Adipose tissue (tissue), 3 donors: ENCODE data around the gene CYP24A1. TPM values are rescaled to one million over a fixed set of nuclear protein-coding genes. Genes with fewer than 3 reads are reported as not detected.

Source experiments
- H3K27ac ChIP-seq: one replicate; pipeline ENCODE4 v1.5.1; 2013; ENCODE audit warnings: low read depth, low read length
- WGBS, 3 donors: extraction: QIAGEN DNeasy Blood & Tissue Kit; methylation state at CpG; one replicate each; pipeline ENCODE4 v1.1.7; 2013; 5-methylcytosine and 5-hydroxymethylcytosine counted together
- polyA plus RNA-seq, 3 donors: library from polyadenylated mRNA; stranded (reverse); fragments of 200-250 nt; gene quantifications; one replicate each; pipeline ENCODE4 v1.2.3, GENCODE V29; 2013
- donor health status: healthy with polysubstance abuse.
- donor health status: Bipolar disorder and iron deficiency.
- donor health status: healthy.

The CYP24A1 gene
- polyA plus RNA-seq, 3 donors, result 1.5 TPM; not detected in 2

DNA sequence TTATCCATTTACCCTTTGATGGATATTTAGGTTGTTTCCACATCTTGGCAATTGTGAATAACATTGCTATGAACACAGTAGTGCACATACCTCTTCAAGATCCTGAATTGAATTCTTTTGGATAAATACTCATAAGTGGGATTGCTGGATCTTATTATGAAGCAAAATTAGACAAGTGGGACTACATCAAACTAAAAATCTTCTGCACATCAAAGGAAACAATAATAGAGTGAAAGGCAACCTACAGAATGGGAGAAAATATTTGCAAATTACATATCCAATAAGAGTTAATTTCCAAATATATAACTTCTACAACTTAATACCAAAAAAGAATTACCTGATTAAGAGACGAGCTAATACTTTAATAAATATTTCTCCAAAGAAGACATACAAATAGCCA, 65.0 kb downstream of the CYP24A1 start:
- 85 to 95% (median 94%) methylated on average over 1 of the region's 1 CpG for WGBS, 3 donors
- H3K27ac ChIP-seq, result no peak overlapping the region

DNA sequence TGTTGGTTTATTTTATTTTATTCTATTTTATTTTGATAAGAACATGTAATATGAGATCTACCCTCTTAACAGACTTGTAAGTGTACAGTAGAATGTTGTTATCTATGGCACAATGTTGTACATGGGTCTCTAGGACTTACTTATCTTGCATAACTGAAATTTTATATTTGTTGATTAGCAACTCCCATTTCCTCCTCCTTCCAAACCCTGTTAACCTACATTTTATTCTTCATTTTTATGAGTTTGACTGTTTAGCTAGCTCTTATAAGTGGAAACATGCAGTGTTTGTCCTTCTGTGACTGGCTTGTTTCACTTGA, 65.5 kb downstream of the CYP24A1 start:
- H3K27ac ChIP-seq, result no peak overlapping the region

- H3K27ac ChIP-seq, result no peak overlapping the region
- WGBS, 3 donors, result 41 to 66% (median 56%) methylated on average over 7 of the region's 7 CpGs
Measured at GRCh38 chr20:54107600-54108325, 66.0 kb downstream of the CYP24A1 start.

DNA sequence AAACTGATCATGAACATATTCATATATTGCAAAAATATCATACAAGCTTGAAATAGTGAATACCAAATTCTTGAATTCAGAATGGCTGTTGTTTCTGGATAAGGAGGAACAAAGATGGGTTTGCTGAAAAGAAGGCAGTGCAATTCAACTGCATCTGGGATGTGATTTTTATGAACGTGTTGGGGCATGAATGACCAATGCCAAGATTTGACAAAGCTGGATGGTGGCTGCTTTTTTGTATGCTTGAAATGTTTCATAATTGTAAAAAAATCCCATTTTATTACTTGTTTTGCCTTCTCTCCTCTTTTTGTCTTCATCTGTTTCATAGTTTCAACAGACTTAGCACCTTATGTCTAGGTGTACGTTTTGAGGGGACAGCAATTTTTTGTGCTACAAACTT, 66.6 kb downstream of the CYP24A1 start:
- H3K27ac ChIP-seq, result no peak overlapping the region
- 53 to 86% (median 65%) methylated on average over 2 of the region's 2 CpGs for WGBS, 3 donors

GRCh38 chr20:54106162-54106561, 67.6 kb downstream of the CYP24A1 start:
- WGBS, 3 donors, result 54 to 78% (median 57%) methylated on average over 4 of the region's 4 CpGs

GRCh38 chr20:54105653-54106052, 68.1 kb downstream of the CYP24A1 start:
- WGBS, 3 donors, result 66 to 77% (median 73%) methylated on average over 4 of the region's 4 CpGs
- no peak overlapping the region for H3K27ac ChIP-seq

More at GRCh38 chr20:54106162-54106561, 67.6 kb downstream of the CYP24A1 start:
- H3K27ac ChIP-seq, result no peak overlapping the region

DNA sequence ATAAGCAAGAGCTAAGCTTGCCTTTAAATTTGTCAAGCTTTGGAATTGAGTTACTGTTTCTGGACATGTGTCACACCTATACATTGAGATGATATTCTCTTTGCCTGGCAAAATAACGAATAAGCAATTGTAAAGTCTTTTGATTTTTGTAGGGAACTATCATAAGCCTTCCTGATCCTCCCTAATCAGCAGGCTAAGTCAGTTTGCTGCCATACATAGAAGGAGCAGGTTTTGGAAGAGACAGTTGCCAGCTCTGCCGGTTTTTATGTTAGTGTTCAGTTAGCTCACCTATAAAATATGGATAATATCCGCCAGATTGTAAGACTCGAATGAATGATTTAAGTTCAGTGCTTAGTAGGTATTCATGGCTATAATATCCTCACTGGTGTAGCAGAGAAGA, 69.0 kb downstream of the CYP24A1 start:
- no peak overlapping the region for H3K27ac ChIP-seq
- WGBS, 3 donors, result 89 to 91% (median 90%) methylated on average over 4 of the region's 4 CpGs

GRCh38 chr20:54103762-54104600, 69.8 kb downstream of the CYP24A1 start:
- WGBS, 3 donors, result 69 to 85% (median 72%) methylated on average over 6 of the region's 6 CpGs
- H3K27ac ChIP-seq, result no peak overlapping the region

Other genes with a start within 250 kb of the CYP24A1 start
- gene BCAS1, start 103.4 kb downstream of the CYP24A1 start, polyA plus RNA-seq, result 1 to 10 TPM in 2 of 3 donors, under 1 TPM in 1; 0.24 to 4.8 (median 1.9) TPM
- 10 to 100 TPM; 30.4 to 56.3 (median 35.4) TPM for gene PFDN4, start 34.1 kb upstream of the CYP24A1 start, polyA plus RNA-seq